T-helper 2 cell treated with Interferon-gamma antibody and Interleukin-4, amounts not matched to agents 5 μg/mL and 100 μg/mL, for 36 hours (primary cell): ENCODE measurements around the gene LRRC17.

Experiments
- DNase-seq: peaks from one replicate; pipeline ENCODE4 v3.0.0; 2021; ENCODE audit warnings: low spot score
- H3K27ac Mint-ChIP-seq: one replicate; pipeline ENCODE4 v1.8.0; 2021; ENCODE audit warnings: mild to moderate bottlenecking, mixed read lengths
- H3K27me3 Mint-ChIP-seq: one replicate; pipeline ENCODE4 v1.8.0; 2021; ENCODE audit warnings: low read depth, mixed read lengths
- H3K36me3 Mint-ChIP-seq: one replicate; pipeline ENCODE4 v1.8.0; 2021; ENCODE audit warnings: low read depth, mixed read lengths
- H3K4me1 Mint-ChIP-seq: one replicate; pipeline ENCODE4 v1.8.0; 2021; ENCODE audit warnings: low read depth, mixed read lengths
- H3K4me3 Mint-ChIP-seq: one replicate; pipeline ENCODE4 v1.8.0; 2022; ENCODE audit warnings: mild to moderate bottlenecking, moderate library complexity, mixed read lengths
- H3K9me3 Mint-ChIP-seq: one replicate; pipeline ENCODE4 v1.8.0; 2021; ENCODE audit warnings: mixed read lengths

Gene LRRC17

DNA sequence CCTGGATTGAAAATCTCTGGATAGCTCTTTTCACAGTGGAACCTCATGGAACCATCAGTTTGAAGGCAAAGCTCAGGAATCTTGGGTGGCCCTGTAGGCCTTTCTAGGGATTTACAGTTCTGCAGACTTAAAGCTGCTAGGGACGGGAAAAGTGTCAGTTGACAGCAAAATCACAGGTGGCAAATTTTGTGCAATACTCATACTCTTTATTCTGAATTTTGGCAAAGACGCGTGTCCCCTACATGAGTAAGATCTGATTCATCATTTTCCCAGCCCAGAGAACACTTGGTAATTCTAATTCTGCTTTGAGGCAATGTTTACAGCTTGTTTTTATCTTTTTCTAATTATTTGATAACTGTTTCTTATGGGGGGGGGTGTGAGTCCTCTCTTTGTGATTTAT lies 3.6 kb downstream of the LRRC17 start:
- Mint-ChIP-seq H3K4me1 (peaks cover 4% of the 10 kb centered on the region), H3K4me3 (no peak overlapping the region), H3K27me3 (peaks cover 10% of the 10 kb centered on the region), H3K36me3 (no peaks in the 10 kb centered on the region), H3K9me3 (no peaks in the 10 kb centered on the region), H3K27ac (no peak overlapping the region)
- no peak for DNase-seq

- Mint-ChIP-seq H3K36me3 (no peaks in the 10 kb centered on the region), H3K4me1 (peaks cover 4% of the 10 kb centered on the region), H3K27ac (no peak overlapping the region), H3K27me3 (peaks cover 10% of the 10 kb centered on the region), H3K9me3 (no peaks in the 10 kb centered on the region), H3K4me3 (no peak overlapping the region)
- DNase-seq: no peak
Measured at GRCh38 chr7:102916881-102917280, 4.1 kb downstream of the LRRC17 start.

DNA sequence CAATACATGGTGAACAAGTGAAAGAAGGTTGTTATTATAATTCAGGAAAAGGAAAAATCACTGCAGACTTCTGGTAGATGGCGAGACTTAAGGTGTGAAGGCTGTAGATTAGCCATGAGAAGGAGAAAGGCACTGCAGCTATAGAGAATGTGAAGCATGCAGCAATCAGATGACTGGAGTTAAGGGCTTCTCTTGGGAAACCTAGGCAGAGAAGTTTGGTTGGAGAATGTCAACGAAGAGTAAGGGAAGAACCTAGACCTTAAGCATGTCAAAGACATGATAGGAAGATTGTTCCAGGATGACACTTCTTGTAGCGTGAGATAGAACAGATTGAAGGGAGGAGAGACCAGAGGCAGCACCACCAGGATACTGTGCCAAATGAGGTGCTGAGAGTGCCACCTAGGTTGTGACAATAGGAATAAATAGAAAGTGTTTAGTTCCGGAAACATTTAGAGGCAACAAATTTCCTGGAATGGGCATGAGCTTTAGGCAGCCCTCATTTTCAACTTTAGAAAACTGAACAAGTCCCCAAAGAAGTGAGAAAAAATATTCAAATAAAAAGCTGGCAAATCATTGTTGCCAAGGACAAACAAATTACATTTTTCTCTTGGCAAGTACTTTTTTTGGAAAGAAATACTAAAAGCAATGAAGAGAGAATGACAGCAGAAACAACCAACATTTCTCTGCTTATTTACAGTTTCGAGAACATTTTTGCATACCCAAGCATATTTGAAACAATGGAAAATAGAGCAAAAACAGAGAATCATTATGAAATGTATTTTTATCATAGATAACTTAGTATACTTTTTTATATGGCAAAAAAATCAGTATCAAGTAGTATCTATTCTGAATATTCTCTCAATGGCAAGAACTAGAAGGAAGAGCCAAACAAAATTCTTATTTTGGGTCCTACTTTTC lies 4.9 kb downstream of the LRRC17 start:
- H3K27me3 Mint-ChIP-seq: peaks cover 5% of the 10 kb centered on the region
- DNase-seq: no peak
- no peak overlapping the region for H3K4me3 Mint-ChIP-seq
- H3K9me3 Mint-ChIP-seq: no peaks in the 10 kb centered on the region
- no peaks in the 10 kb centered on the region for H3K36me3 Mint-ChIP-seq
- H3K4me1 Mint-ChIP-seq: peaks cover 4% of the 10 kb centered on the region
- H3K27ac Mint-ChIP-seq: no peak overlapping the region

DNA sequence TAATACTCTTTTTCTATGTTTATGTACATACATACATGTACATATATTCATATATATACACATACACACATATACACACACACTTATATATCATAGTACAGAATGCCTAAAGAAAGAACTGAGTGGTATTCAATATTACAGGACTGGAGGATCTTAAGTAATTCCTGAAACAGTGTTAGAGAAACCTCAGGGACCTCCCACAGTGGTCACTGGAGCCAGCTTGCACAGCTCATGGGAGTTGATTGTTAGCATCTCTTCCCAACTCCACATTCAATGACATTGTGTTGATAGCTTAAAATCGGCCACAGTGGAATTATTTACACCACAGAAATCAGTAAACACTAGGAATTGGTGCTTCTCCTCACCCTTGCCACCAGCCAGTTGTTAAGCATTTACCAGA lies 6.0 kb downstream of the LRRC17 start:
- no peak overlapping the region for H3K27ac Mint-ChIP-seq
- H3K9me3 Mint-ChIP-seq: no peaks in the 10 kb centered on the region
- no peak overlapping the region for H3K4me3 Mint-ChIP-seq
- no peaks in the 10 kb centered on the region for H3K4me1 Mint-ChIP-seq
- peaks cover 3% of the 10 kb centered on the region for H3K27me3 Mint-ChIP-seq
- no peak for DNase-seq
- H3K36me3 Mint-ChIP-seq: no peaks in the 10 kb centered on the region

- H3K27ac Mint-ChIP-seq: no peak overlapping the region
- H3K4me3 Mint-ChIP-seq: no peak overlapping the region
- DNase-seq: no peak
- peaks cover 3% of the 10 kb centered on the region for H3K27me3 Mint-ChIP-seq
- no peaks in the 10 kb centered on the region for H3K9me3 Mint-ChIP-seq
- no peaks in the 10 kb centered on the region for H3K4me1 Mint-ChIP-seq
- no peaks in the 10 kb centered on the region for H3K36me3 Mint-ChIP-seq
Measured at GRCh38 chr7:102925976-102926782, 13.4 kb downstream of the LRRC17 start.

DNA sequence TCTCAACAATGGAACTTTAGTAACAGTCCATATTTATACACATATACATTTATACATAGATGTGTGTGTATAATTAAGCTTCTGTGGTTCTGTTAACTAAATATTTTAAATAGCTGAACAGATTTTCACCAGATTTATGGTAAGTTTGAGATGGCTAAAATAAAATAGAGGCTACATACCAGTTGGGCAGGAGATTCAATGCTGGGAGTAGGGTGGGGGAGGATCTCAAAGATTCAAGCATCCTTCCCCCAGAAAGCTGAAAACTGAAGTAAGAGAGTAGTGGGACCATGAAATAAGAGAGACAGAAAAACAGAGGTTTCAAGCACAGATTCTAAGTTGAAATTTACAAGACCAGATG lies 14.0 kb downstream of the LRRC17 start:
- no peaks in the 10 kb centered on the region for H3K9me3 Mint-ChIP-seq
- no peak for DNase-seq
- H3K27ac Mint-ChIP-seq: no peak overlapping the region
- H3K36me3 Mint-ChIP-seq: no peaks in the 10 kb centered on the region
- peaks cover 3% of the 10 kb centered on the region for H3K27me3 Mint-ChIP-seq
- no peak overlapping the region for H3K4me3 Mint-ChIP-seq
- H3K4me1 Mint-ChIP-seq: no peaks in the 10 kb centered on the region

GRCh38 chr7:102927312-102927933 lies 14.6 kb downstream of the LRRC17 start:
- no peak overlapping the region for H3K27ac Mint-ChIP-seq
- peaks cover 3% of the 10 kb centered on the region for H3K27me3 Mint-ChIP-seq
- H3K36me3 Mint-ChIP-seq: no peaks in the 10 kb centered on the region
- H3K4me3 Mint-ChIP-seq: no peak overlapping the region
- H3K9me3 Mint-ChIP-seq: no peaks in the 10 kb centered on the region
- DNase-seq: no peak
- no peaks in the 10 kb centered on the region for H3K4me1 Mint-ChIP-seq

- no peak overlapping the region for H3K4me3 Mint-ChIP-seq
- no peak for DNase-seq
- no peaks in the 10 kb centered on the region for H3K4me1 Mint-ChIP-seq
- no peak overlapping the region for H3K27ac Mint-ChIP-seq
- H3K27me3 Mint-ChIP-seq: peaks cover 3% of the 10 kb centered on the region
- H3K36me3 Mint-ChIP-seq: no peaks in the 10 kb centered on the region
- no peaks in the 10 kb centered on the region for H3K9me3 Mint-ChIP-seq
Measured at GRCh38 chr7:102931757-102932156, 19.0 kb downstream of the LRRC17 start.

DNA sequence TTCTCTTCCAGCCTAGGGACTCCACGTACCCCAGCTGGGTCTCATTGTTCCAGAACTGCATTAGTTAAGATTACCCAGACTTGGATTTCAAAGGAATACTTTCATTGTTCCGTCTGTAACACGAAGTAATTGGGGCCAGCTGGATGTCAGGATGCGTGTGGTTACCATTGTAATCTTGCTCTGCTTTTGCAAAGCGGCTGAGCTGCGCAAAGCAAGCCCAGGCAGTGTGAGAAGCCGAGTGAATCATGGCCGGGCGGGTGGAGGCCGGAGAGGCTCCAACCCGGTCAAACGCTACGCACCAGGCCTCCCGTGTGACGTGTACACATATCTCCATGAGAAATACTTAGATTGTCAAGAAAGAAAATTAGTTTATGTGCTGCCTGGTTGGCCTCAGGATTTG lies 21.0 kb downstream of the LRRC17 start:
- no peaks in the 10 kb centered on the region for H3K4me1 Mint-ChIP-seq
- H3K36me3 Mint-ChIP-seq: no peaks in the 10 kb centered on the region
- no peaks in the 10 kb centered on the region for H3K9me3 Mint-ChIP-seq
- H3K27me3 Mint-ChIP-seq: peaks cover 3% of the 10 kb centered on the region
- no peak overlapping the region for H3K27ac Mint-ChIP-seq
- DNase-seq: no peak
- no peak overlapping the region for H3K4me3 Mint-ChIP-seq

DNA sequence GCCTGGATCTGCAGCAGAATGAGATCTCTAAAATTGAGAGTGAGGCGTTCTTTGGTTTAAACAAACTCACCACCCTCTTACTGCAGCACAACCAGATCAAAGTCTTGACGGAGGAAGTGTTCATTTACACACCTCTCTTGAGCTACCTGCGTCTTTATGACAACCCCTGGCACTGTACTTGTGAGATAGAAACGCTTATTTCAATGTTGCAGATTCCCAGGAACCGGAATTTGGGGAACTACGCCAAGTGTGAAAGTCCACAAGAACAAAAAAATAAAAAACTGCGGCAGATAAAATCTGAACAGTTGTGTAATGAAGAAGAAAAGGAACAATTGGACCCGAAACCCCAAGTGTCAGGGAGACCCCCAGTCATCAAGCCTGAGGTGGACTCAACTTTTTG lies 21.4 kb downstream of the LRRC17 start:
- Mint-ChIP-seq H3K4me1 (no peaks in the 10 kb centered on the region), H3K27me3 (no peaks in the 10 kb centered on the region), H3K9me3 (no peaks in the 10 kb centered on the region), H3K4me3 (no peak overlapping the region), H3K27ac (no peak overlapping the region), H3K36me3 (no peaks in the 10 kb centered on the region)
- DNase-seq: no peak

DNA sequence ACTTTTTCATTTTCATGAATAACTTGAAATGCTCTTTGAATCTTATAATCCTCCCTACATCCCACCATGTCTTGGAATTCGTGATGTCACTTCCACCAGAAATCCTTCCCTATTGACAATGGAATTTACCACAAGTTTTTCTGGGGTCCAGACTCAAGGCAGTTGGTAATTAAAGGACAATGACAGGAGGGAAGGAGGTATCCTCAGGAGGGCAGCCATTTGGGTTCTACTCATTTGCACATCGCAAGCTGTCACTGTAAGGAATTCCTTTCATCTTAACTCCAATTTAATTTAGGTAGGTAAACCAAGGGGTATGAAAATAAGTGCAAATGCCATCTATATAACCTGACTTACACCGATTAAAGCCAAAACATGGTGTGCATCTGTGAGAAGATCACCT lies 21.9 kb downstream of the LRRC17 start:
- DNase-seq: no peak
- H3K4me3 Mint-ChIP-seq: no peak overlapping the region
- no peaks in the 10 kb centered on the region for H3K36me3 Mint-ChIP-seq
- H3K27ac Mint-ChIP-seq: no peak overlapping the region
- H3K27me3 Mint-ChIP-seq: no peaks in the 10 kb centered on the region
- H3K9me3 Mint-ChIP-seq: no peaks in the 10 kb centered on the region
- H3K4me1 Mint-ChIP-seq: no peaks in the 10 kb centered on the region

DNA sequence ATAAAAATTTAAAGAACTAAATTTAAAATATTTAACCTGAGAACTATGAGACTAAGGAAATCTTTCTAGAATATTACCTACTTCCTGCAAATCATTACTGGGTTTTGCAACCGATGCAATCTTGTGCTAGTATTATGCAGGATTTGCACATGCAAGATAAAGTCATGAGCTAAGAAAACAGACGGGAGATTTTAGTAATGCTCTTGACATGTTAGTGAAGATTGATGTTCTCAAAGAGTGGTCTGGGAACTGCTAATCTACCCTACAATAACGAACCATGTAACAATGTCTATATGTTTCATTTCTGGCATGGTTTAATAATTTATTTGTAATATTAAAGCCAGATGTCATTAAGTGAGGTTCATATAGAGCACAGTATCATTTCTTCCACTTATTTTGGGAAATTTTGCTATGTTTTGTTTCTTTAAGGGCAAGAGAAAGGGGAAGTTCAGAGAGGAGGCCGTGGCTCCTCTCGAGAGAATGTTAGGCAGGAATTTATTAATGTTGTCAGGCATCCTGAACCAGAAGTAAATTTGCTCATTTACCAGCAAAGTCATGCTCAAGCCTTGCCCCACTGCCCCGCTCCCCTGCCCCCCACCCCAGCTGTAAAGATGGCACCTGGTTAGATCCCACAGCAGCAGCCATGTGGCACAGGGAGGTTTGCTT lies 22.8 kb downstream of the LRRC17 start:
- no peaks in the 10 kb centered on the region for H3K36me3 Mint-ChIP-seq
- H3K27me3 Mint-ChIP-seq: no peaks in the 10 kb centered on the region
- H3K4me3 Mint-ChIP-seq: no peak overlapping the region
- no peaks in the 10 kb centered on the region for H3K4me1 Mint-ChIP-seq
- no peaks in the 10 kb centered on the region for H3K9me3 Mint-ChIP-seq
- DNase-seq: no peak
- H3K27ac Mint-ChIP-seq: no peak overlapping the region

DNA sequence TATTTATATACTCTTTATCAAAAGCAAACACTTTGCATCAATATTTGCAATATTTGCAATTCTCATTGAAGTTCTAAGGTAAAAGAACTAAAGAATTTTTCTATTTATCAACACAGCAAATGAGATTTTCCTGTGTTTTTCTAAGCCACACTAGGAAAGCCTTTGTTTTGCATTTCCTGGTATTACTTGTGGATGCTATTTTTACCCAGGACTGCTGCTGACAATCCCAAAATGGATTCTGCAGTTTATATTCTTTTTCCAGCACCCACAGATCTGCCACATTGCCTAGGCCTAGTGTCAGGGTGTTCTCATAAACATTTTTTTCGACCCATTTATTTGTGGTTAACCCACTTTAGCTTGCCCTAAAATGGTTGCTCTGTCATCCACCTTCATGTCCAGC lies 25.9 kb downstream of the LRRC17 start:
- H3K4me1 Mint-ChIP-seq: peaks cover 2% of the 10 kb centered on the region
- no peaks in the 10 kb centered on the region for H3K27me3 Mint-ChIP-seq
- H3K9me3 Mint-ChIP-seq: no peaks in the 10 kb centered on the region
- no peak overlapping the region for H3K4me3 Mint-ChIP-seq
- H3K36me3 Mint-ChIP-seq: no peaks in the 10 kb centered on the region
- no peak overlapping the region for H3K27ac Mint-ChIP-seq
- no peak for DNase-seq
